Endothelial cell of umbilical vein (primary cell): ENCODE results near the gene NPY2R. TPM values are rescaled to one million over a fixed set of nuclear protein-coding genes. Genes with fewer than 3 reads are reported as not detected.

Source experiments
- BruUV-seq: library from RNA; stranded (reverse); fragments of 400-500 nt; replicated peaks from 2 replicates; lab custom pipeline; 2021; lab: Mats Ljungman, UMichigan
- CTCF ChIA-PET: fragments of 300-600, 350-600 bp; sonication (Branson Sonifier 250); formaldehyde crosslinking; loops from one replicate; lab custom pipeline; 2021; ENCODE audit warnings: antibody characterized with exemption, inconsistent platforms; lab: Charles Lee
- POLR2A ChIA-PET: fragments of 300-600, 350-600 bp; sonication (Branson Sonifier 250); formaldehyde crosslinking; loops from one replicate; lab custom pipeline; 2021; ENCODE audit warnings: antibody characterized with exemption, inconsistent platforms; lab: Charles Lee
- DNase-seq: peaks from one replicate; pipeline ENCODE4 v3.0.0-alpha.2; 2011; ENCODE audit warnings: low read depth, low spot score
- FAIRE-seq: peaks from 2 replicates; lab custom pipeline; 2011; peaks lifted over from hg19 to GRCh38; lab: Jason Lieb, UNC
- H2AFZ ChIP-seq: 2 replicates; pipeline ENCODE4 v1.6.0; 2012; ENCODE audit warnings: low read depth, low read length, control low read depth, inconsistent platforms
- H3K27ac ChIP-seq: 2 replicates; pipeline ENCODE4 v1.5.1; 2011; ENCODE audit warnings: low read depth, mild to moderate bottlenecking, control low read depth, low read length, moderate library complexity; ENCODE audit not compliant: insufficient read depth
- H3K27me3 ChIP-seq, 2 experiments: 2 replicates each; pipeline versions ENCODE4 v1.6.0 to v1.6.1; 2011; ENCODE audit warnings: low read length in 2 of 2, mixed read lengths in 1 of 2; ENCODE audit not compliant: control insufficient read depth in 2 of 2, insufficient read depth in 2 of 2
- H3K36me3 ChIP-seq, 2 experiments: 2 replicates in 1 of 2; 3 replicates in 1 of 2; pipeline ENCODE4 v1.5.1; 2011; ENCODE audit warnings: low read length in 2 of 2, mild to moderate bottlenecking in 1 of 2, moderate library complexity in 1 of 2; ENCODE audit not compliant: control insufficient read depth in 2 of 2, insufficient read depth in 2 of 2; ENCODE audit errors: extremely low read depth in 1 of 2
- H3K4me1 ChIP-seq: 3 replicates; pipeline ENCODE4 v1.5.1; 2011; ENCODE audit warnings: mild to moderate bottlenecking, low read length; ENCODE audit not compliant: control insufficient read depth, insufficient read depth; ENCODE audit errors: extremely low read depth
- H3K4me2 ChIP-seq: 2 replicates; pipeline ENCODE4 v1.6.1; 2011; ENCODE audit warnings: low read length, control low read depth, mixed read lengths; ENCODE audit not compliant: insufficient read depth
- H3K4me3 ChIP-seq, 3 experiments: fragments of 200-600 bp in 1 of 3; sonication (generic), shearing (Covaris generic) in 1 of 3; replicated peaks in 1 of 3; 2 replicates each; pipeline ENCODE4 v1.5.1; 2011 to 2016; ENCODE audit warnings: control low read depth in 3 of 3, low read length in 3 of 3, mild to moderate bottlenecking in 2 of 3, inconsistent platforms in 1 of 3, low read depth in 1 of 3, moderate library complexity in 1 of 3; ENCODE audit not compliant: insufficient read depth in 1 of 3
- H3K79me2 ChIP-seq: 2 replicates; pipeline ENCODE4 v1.6.0; 2012; ENCODE audit warnings: low read length, inconsistent platforms; ENCODE audit not compliant: control insufficient read depth, insufficient read depth
- H3K9ac ChIP-seq: replicated peaks from 2 replicates; pipeline ENCODE3; 2011; ENCODE audit warnings: low read length, control low read depth; ENCODE audit not compliant: insufficient read depth; ENCODE audit errors: extremely low read depth
- H3K9me1 ChIP-seq: replicated peaks from 3 replicates; pipeline ENCODE4 v1.6.0; 2011; ENCODE audit warnings: mild to moderate bottlenecking, low read length; ENCODE audit not compliant: control insufficient read depth, insufficient read depth; ENCODE audit errors: extremely low read depth
- H3K9me3 ChIP-seq: replicated peaks from 2 replicates; pipeline ENCODE4 v1.5.1; 2012; ENCODE audit warnings: low read length, inconsistent platforms; ENCODE audit not compliant: control insufficient read depth, insufficient read depth
- H4K20me1 ChIP-seq: replicated peaks from 2 replicates; pipeline ENCODE3; 2011; ENCODE audit warnings: mild to moderate bottlenecking, low read length; ENCODE audit not compliant: control insufficient read depth, insufficient read depth; ENCODE audit errors: extremely low read depth
- CTCF ChIP-seq, 2 donors: IDR thresholded peaks; 1 replicate in 1 of 2; 2 replicates in 1 of 2; pipeline ENCODE4 v1.5.1; 2011; ENCODE audit warnings: low read length in 2 of 2, mild to moderate bottlenecking in 2 of 2, moderate library complexity in 2 of 2, control low read depth in 1 of 2, inconsistent platforms in 1 of 2, low read depth in 1 of 2; ENCODE audit not compliant: insufficient read depth in 1 of 2; ENCODE audit errors: extremely low read depth in 1 of 2
- EZH2 ChIP-seq: IDR thresholded peaks from 2 replicates; pipeline ENCODE4 v1.6.1; 2012; ENCODE audit warnings: borderline replicate concordance, low read depth, mild to moderate bottlenecking, moderate library complexity, low read length, inconsistent platforms; ENCODE audit not compliant: severe bottlenecking
- FOS ChIP-seq: IDR thresholded peaks from 2 replicates; pipeline ENCODE4 v1.6.1; 2011; ENCODE audit warnings: mild to moderate bottlenecking, low read length, moderate library complexity, borderline replicate concordance; ENCODE audit not compliant: insufficient read depth
- GATA2 ChIP-seq: IDR thresholded peaks from 2 replicates; pipeline ENCODE4 v1.7.0; 2011; ENCODE audit warnings: low read depth, mild to moderate bottlenecking, moderate library complexity, mixed read lengths, low read length; ENCODE audit not compliant: insufficient read length, insufficient read depth
- JUN ChIP-seq: IDR thresholded peaks from 2 replicates; pipeline ENCODE4 v1.6.1; 2011; ENCODE audit warnings: borderline replicate concordance, low read depth; ENCODE audit not compliant: insufficient read length, insufficient read depth
- MYC ChIP-seq: IDR thresholded peaks from one replicate; pipeline ENCODE4 v1.6.1; 2011; ENCODE audit warnings: mild to moderate bottlenecking, low read depth, low read length
- POLR2A ChIP-seq: IDR thresholded peaks from 2 replicates; pipeline ENCODE4 v1.6.1; 2012; ENCODE audit warnings: low read depth, mild to moderate bottlenecking, control low read depth, low read length
- POLR2AphosphoS5 ChIP-seq: IDR thresholded peaks from 2 replicates; pipeline ENCODE4 v1.6.1; 2012; ENCODE audit warnings: low read depth, mild to moderate bottlenecking, control low read depth, low read length, moderate library complexity; ENCODE audit not compliant: insufficient read depth
- dilution Hi-C: fragments of 300-500 bp; cut with MboI; formaldehyde crosslinking; loops from one replicate; pipeline ENCODE4 v1.15.0; 2019; ENCODE audit warnings: low sequenced_read_pairs; ENCODE audit not compliant: extremely low pct_ligation_motif_present
- intact Hi-C: fragments of 100-400 bp; cut with micrococcal nuclease; formaldehyde crosslinking; loops from one replicate; pipeline ENCODE4 v1.10.0; 2022
- polyA plus RNA-seq, 4 experiments: library from polyadenylated mRNA; depleted of rRNA in 3 of 4; stranded (reverse) in 3 of 4; unstranded in 1 of 4; fragments of >200 nt; gene quantifications; 2 replicates each; pipeline versions ENCODE4 v1.2.1 to v1.2.3, GENCODE V29; 2011 to 2012; ENCODE audit warnings: missing spikeins in 1 of 4
- total RNA-seq: library from RNA; stranded (reverse); gene quantifications from 2 replicates; pipeline ENCODE4 v1.2.3, GENCODE V29; 2021
- TF ChIP-seq, protein P1 (sequence below): IDR thresholded peaks from 2 replicates; pipeline ENCODE4 v1.6.1; 2011; ENCODE audit not compliant: insufficient read depth, insufficient read length

The NPY2R gene
- total and polyA plus RNA-seq, 2 donors (not counting 3 experiments of a cell fraction or from before 2014, with no cell fraction given), result not detected

- ChIA-PET POLR2A (no interaction called here), CTCF (no interaction called here)
- Histone ChIP-seq H3K9me3 (no peaks in the 10 kb centered on the region), H3K9ac (no peak overlapping the region), H3K27ac (no peak overlapping the region), H3K4me2 (no peak overlapping the region), H3K27me3 (no peaks in the 10 kb centered on the region), H2AFZ (no peak overlapping the region), H3K36me3 (no peaks in the 10 kb centered on the region), H4K20me1 (no peaks in the 10 kb centered on the region), H3K9me1 (no peaks in the 10 kb centered on the region), H3K4me1 (no peaks in the 10 kb centered on the region), H3K79me2 (no peaks in the 10 kb centered on the region), H3K4me3 (no peak overlapping the region)
- FAIRE-seq (no peak), DNase-seq (no peak)
- dilution Hi-C loops (no loop called here), intact Hi-C loops (no loop called here)
- BruUV-seq, result no TSS peak
- TF ChIP-seq JUN (no peak), GATA2 (no peak), FOS (no peak), CTCF (IDR thresholded peaks at IDR 0.05; ENCODE audit: extremely low read depth in 1 of 2, insufficient read depth in 1 of 2, low read depth in 1 of 2, low read length in 2 of 2) (no peak), POLR2A (no peak), EZH2 (no peak), MYC (no peak), POLR2AphosphoS5 (no peak)
- TF ChIP-seq, protein P1, sequence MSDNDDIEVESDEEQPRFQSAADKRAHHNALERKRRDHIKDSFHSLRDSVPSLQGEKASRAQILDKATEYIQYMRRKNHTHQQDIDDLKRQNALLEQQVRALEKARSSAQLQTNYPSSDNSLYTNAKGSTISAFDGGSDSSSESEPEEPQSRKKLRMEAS, result no peak
Measured at GRCh38 chr4:155248002-155248896, 39.8 kb downstream of the NPY2R start.
